ENCODE results near the gene SLC25A36.

Gene SLC25A36, protein sequence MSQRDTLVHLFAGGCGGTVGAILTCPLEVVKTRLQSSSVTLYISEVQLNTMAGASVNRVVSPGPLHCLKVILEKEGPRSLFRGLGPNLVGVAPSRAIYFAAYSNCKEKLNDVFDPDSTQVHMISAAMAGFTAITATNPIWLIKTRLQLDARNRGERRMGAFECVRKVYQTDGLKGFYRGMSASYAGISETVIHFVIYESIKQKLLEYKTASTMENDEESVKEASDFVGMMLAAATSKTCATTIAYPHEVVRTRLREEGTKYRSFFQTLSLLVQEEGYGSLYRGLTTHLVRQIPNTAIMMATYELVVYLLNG

DNA sequence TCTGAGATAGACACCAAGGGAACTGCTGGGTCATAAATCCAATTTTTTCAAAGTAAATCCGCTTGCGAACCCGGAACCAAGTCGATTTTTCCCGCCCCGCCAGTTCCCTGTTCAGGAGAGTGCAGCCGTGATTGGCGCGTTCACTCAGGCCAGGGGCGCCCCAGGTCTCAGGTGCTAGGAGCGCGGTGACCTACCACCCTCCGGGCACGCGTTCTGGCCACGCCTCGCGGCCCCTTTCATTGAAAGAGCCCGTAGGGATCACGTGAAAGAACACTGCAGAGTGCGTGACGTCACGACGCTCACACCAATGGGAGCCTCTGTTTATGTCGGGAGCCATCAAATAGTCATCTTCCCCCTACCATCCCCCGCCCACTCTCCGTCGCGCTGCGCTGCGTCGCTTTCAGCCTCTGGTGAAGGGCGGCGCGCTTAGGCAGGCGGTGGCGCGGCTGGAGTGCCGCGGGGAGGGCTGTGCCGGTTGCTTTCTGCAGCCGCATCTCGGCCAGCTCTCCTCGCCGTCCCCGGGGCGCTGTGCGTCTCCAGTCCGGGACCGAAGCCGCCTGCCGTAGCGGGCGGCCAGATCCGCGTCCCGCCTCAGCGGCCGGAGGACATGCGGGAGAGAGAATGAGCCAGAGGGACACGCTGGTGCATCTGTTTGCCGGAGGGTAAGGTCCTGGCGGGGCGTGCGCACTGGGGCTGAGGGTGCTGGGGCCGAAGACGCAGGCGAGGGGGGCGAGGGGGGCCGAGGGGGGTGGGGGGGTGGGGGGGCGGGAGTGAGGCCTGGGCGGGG lies at the start of gene SLC25A36:
Gene SLC25A36 (plus strand): TSS at position 403 of the 787 bp plus-strand sequence. CDS start 219 bp downstream, at position 622.
- H3K4me3 ChIP-seq (ENCODE audit: low read depth, low read length) = peak within 1 kb of the TSS; percentile 91
- TF ChIP-seq, protein P1, sequence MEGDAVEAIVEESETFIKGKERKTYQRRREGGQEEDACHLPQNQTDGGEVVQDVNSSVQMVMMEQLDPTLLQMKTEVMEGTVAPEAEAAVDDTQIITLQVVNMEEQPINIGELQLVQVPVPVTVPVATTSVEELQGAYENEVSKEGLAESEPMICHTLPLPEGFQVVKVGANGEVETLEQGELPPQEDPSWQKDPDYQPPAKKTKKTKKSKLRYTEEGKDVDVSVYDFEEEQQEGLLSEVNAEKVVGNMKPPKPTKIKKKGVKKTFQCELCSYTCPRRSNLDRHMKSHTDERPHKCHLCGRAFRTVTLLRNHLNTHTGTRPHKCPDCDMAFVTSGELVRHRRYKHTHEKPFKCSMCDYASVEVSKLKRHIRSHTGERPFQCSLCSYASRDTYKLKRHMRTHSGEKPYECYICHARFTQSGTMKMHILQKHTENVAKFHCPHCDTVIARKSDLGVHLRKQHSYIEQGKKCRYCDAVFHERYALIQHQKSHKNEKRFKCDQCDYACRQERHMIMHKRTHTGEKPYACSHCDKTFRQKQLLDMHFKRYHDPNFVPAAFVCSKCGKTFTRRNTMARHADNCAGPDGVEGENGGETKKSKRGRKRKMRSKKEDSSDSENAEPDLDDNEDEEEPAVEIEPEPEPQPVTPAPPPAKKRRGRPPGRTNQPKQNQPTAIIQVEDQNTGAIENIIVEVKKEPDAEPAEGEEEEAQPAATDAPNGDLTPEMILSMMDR (IDR thresholded peaks at IDR 0.05; ENCODE audit: low read depth, low read length) = no peak

DNA sequence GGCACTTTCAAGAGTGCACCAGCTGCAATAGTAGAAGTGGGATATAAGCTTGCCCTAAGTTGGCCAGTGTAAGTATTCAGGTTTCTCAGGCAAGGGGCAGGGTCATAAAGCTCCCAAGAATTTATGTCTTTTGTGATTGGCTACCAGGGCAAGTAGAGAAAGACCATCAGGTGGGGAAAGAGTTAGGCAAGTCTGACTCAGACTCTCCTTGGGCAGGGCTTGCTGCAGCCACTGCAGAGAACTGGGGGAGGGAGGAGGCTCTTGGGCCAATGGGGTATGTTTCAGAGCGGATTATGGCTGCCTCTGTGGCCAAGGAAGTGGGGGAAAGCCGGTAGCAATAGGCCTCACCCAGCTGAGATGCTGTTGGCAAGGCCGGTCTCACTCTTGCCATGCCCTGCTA lies 44.6 kb upstream of the SLC25A36 start:
- TF ChIP-seq, protein P1 (IDR thresholded peaks at IDR 0.05; ENCODE audit: low read depth, low read length) = no peak
- no peak overlapping the region for H3K4me3 ChIP-seq (ENCODE audit: low read depth, low read length)

DNA sequence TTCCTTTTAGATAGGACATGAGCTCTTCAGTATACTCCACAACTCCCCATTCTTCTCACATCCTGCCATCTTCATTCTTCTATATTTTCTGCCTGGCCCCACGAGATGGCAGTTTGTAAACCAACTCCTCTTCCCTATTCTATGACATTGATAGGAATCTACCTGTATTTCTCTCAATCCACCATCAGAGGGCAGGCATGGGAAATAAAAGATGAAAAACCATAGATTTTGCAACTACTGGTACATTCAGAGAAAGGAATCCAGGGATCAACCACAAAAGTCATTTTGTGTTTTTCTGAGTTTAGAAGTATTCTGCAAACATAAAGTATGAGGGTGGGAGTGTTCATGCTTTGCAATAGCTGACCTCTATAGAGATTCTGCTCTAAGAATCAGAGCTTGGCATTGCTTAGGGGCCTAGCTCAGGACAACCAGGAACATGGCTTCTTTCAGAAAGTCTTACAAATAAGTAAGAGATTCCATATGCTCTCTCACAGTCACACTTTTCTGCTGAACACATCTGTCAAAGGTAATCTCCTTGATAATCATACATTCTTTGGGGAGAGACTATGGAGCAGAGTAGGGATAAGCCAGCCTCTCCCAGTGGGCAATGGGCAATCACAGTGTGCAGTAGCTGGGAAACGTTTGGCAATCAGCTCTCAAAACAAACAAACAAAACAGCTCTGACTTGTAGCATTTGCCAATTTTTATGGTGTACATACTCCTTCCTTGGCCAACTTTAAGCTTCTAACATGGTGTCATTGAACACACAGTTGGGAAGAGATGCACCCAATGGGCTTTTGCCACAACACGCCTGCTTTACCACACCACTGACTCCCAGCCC lies 43.1 kb upstream of the SLC25A36 start:
- H3K4me3 ChIP-seq (ENCODE audit: low read depth, low read length) = no peak overlapping the region
- TF ChIP-seq, protein P1 (IDR thresholded peaks at IDR 0.05; ENCODE audit: low read depth, low read length) = peak; percentile 32; the same call in 1 of the 2 replicates

DNA sequence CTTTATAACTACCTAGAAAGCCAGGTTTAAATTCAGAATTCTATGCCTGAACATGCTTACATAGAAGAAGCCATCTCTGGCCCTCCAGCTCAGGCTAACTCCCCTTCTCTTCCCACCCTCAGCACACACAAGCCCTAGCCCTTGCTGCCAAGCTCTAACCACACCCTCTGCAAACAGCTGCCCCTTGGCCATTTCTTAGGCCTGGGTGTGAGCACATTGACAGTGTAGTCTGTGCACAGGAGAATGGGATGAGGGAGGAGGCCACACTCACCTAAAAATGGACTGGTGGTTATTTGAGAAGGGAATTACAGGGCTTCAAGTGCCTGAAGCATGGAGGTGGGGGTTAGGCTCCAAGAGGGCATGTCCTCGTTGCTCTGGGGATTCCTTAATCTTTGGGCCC lies 42.3 kb upstream of the SLC25A36 start:
- no peak overlapping the region for H3K4me3 ChIP-seq (ENCODE audit: low read depth, low read length)
- TF ChIP-seq, protein P1 (IDR thresholded peaks at IDR 0.05; ENCODE audit: low read depth, low read length) = no peak

DNA sequence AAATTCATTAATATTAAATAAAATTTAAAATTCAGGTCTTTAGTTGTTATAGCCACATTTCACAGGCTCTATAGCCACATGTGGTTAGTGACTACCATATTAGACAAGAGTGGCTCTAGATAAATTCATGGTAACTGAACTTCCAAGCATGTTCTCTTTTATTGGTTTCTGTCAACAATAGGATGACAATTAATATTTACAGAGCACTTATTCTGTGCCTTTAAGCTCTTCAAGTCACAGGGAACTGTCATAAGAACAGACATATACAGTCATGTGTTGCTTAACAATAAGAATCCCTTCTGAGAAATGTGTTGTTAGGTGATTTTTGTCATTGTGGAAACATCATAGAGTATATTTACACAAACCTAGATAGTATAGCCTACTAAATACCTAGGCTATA lies 38.8 kb upstream of the SLC25A36 start:
- TF ChIP-seq, protein P1 (IDR thresholded peaks at IDR 0.05; ENCODE audit: low read depth, low read length) = no peak

DNA sequence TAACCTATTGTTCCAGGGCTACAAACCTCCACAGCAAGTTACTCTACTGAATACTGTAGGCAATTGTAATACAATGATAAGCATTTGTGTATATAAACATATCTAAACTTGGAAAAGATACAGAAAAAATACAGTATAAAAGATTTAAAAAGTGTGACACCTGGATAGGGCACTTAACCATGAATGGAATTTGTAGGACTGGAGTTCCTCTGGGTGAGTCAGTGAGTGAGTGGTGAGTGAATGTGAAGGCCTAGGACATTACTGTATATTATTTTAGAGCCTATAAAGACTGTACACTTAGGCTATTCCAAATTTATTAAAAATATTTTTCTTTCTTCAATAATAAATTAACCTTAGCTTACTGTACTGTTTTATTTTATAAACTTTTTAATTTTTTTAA lies 38.4 kb upstream of the SLC25A36 start:
- no peak overlapping the region for H3K4me3 ChIP-seq (ENCODE audit: low read depth, low read length)

More for the DNA sequence above, 38.8 kb upstream of the SLC25A36 start:
- no peak overlapping the region for H3K4me3 ChIP-seq (ENCODE audit: low read depth, low read length)

More for the DNA sequence above, 38.4 kb upstream of the SLC25A36 start:
- TF ChIP-seq, protein P1 (IDR thresholded peaks at IDR 0.05; ENCODE audit: low read depth, low read length) = no peak

Measured in WI38 (cell line).